ENCODE data around the gene TOM1L2. TPM values are rescaled to one million over a fixed set of nuclear protein-coding genes. Genes with fewer than 3 reads are reported as not detected.
"Not testable (repeated sequence)": the region's sequence is repeated elsewhere in the genome, so short reads cannot be mapped to it uniquely, and the experiment has no call there.

The TOM1L2 gene
- total and polyA plus RNA-seq, 12 donors: 29.6 to 437 (median 67.7) TPM

DNA sequence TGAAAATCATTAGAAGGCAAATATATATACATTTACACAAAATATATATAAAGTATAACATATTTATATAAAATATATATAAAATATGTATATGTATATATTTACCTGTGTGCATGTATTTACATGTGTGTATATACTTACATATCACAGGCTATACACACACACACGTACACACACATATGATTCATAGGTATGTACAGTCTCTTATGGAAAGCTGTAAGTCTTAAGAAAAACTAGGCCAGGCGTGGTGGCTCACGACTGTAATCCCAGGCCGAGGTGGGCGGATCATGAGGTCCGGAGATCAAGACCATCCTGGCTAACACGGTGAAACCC is 14.7 kb downstream of the TOM1L2 start:
- Histone ChIP-seq H3K4me1 (replicated peaks in 1 of 2) (peaks cover 38 to 51% of the 10 kb centered on the region in 2 donors), H3K36me3 (replicated peaks in 1 of 2) (no peaks in the 10 kb centered on the region), H3K9me3 (replicated peaks in 1 of 3) (no peaks in the 10 kb centered on the region), H3K27ac (peak overlapping the region in 4 of 5 donors; percentile 5 to 75 (median 23)), H3K4me3 (no peak overlapping the region), H3K27me3 (no peaks in the 10 kb centered on the region)
- intact Hi-C loops (cut with DNase I): no loop called here
- no peak for DNase-seq
- TF ChIP-seq, protein P1, sequence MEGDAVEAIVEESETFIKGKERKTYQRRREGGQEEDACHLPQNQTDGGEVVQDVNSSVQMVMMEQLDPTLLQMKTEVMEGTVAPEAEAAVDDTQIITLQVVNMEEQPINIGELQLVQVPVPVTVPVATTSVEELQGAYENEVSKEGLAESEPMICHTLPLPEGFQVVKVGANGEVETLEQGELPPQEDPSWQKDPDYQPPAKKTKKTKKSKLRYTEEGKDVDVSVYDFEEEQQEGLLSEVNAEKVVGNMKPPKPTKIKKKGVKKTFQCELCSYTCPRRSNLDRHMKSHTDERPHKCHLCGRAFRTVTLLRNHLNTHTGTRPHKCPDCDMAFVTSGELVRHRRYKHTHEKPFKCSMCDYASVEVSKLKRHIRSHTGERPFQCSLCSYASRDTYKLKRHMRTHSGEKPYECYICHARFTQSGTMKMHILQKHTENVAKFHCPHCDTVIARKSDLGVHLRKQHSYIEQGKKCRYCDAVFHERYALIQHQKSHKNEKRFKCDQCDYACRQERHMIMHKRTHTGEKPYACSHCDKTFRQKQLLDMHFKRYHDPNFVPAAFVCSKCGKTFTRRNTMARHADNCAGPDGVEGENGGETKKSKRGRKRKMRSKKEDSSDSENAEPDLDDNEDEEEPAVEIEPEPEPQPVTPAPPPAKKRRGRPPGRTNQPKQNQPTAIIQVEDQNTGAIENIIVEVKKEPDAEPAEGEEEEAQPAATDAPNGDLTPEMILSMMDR (IDR thresholded peaks at IDR 0.05): no peak
- no peak for TF ChIP-seq POLR2A (IDR thresholded peaks at IDR 0.05)
- WGBS, 4 donors: 87 to 98% (median 91%) methylated on average over 7 of the region's 7 CpGs

DNA sequence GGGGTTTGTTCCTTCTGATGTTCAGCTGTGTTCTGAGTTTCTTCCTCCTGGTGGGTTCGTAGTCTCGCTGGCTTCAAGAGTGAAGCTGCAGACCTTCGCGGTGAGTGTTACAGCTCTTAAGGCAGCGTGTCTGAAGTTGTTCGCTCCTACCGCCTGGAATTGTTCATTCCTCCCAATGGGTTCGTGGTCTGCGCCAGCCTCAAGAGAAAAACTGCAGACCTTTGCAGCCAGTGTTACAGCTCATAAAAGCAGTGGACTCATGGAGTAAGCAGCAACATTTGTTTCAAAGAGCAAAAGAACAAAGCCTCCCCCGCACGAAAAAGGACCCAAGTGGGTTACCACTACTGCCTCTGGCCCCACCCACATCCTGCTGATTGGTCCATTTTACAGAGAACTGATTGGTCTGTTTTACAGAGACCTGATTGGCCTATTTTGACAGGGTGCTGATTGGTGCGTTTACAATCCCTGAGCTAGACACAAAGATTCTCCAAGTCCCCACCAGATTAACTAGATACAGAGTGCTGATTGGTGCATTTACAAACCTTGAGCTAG is 16.3 kb downstream of the TOM1L2 start:
- intact Hi-C loops (cut with DNase I): not testable (repeated sequence)

DNA sequence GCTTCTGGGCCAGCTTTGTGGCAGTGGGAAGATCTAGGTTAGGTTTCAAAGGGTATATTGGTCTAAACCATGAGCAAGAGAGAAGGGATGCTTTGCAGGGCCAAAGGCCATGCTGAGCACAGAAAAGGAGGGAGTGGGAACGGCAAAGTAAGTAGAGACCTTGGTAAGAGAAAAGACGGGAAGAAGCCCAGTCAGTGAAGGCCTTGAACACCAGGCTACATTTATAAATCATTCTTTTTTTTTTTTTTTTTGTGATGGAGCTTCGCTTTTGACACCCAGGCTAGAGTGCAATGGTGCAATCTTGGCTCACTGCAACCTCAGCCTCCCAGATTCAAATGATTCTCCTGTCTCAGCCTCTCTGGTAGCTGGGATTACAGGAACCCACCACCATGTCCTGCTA is 18.1 kb downstream of the TOM1L2 start:
- peaks cover 20 to 40% of the 10 kb centered on the region in 2 donors for H3K4me1 ChIP-seq (replicated peaks in 1 of 2)
- WGBS, 4 donors: 45 to 70% (median 65%) methylated on average over 3 of the region's 3 CpGs
- intact Hi-C loops (cut with DNase I): no loop called here

More for the DNA sequence above, 16.3 kb downstream of the TOM1L2 start:
- 94 to 97% (median 97%) methylated on average over 9 to 12 of the region's 12 CpGs for WGBS, 4 donors
- not testable (repeated sequence) for H3K36me3 ChIP-seq (replicated peaks in 1 of 2); DNase-seq; H3K4me3 ChIP-seq; H3K9me3 ChIP-seq (replicated peaks in 1 of 3); H3K27me3 ChIP-seq; H3K27ac ChIP-seq
- peaks cover 36 to 49% of the 10 kb centered on the region in 2 donors for H3K4me1 ChIP-seq (replicated peaks in 1 of 2)

DNA sequence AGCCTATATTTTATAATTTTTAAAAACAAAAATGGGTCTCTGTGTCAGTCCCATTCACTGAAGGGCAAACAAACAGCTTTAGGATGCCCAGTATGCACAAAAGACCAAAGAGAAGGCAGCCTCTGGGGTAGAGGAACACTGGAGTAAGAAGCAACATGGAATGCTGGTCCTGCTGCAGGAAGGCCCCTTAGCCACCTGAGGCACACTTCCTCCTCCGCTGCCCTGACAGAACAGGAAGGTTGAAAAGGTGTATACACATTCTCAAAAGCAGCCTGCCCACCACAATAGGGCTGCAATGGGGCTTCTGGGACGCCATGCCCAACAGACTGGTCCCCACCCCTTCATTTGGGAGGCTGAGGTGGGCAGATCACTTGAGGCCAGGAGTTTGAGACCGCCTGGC is 19.5 kb downstream of the TOM1L2 start:
- Histone ChIP-seq H3K27me3 (no peaks in the 10 kb centered on the region), H3K4me3 (no peak overlapping the region), H3K36me3 (replicated peaks in 1 of 2) (no peaks in the 10 kb centered on the region), H3K9me3 (replicated peaks in 1 of 3) (no peaks in the 10 kb centered on the region), H3K4me1 (replicated peaks in 1 of 2) (peaks cover 6 to 26% of the 10 kb centered on the region in 2 donors), H3K27ac (no peak overlapping the region)
- 93 to 97% (median 96%) methylated on average over 2 to 3 of the region's 3 CpGs for WGBS, 4 donors
- intact Hi-C loops (cut with DNase I): no loop called here
- no peak for TF ChIP-seq POLR2A (IDR thresholded peaks at IDR 0.05)
- TF ChIP-seq, protein P1 (IDR thresholded peaks at IDR 0.05): no peak
- DNase-seq: no peak

More for the DNA sequence above, 18.1 kb downstream of the TOM1L2 start:
- peak overlapping the region in 2 of 5 donors; percentile 30 to 38 for H3K27ac ChIP-seq
- TF ChIP-seq POLR2A (IDR thresholded peaks at IDR 0.05): no peak
- TF ChIP-seq, protein P1 (IDR thresholded peaks at IDR 0.05): no peak
- peak in 2 of 7 donors; percentile 33 to 56 for DNase-seq
- H3K27me3 ChIP-seq: no peaks in the 10 kb centered on the region
- H3K9me3 ChIP-seq (replicated peaks in 1 of 3): no peaks in the 10 kb centered on the region
- no peak overlapping the region for H3K4me3 ChIP-seq
- H3K36me3 ChIP-seq (replicated peaks in 1 of 2): no peaks in the 10 kb centered on the region

DNA sequence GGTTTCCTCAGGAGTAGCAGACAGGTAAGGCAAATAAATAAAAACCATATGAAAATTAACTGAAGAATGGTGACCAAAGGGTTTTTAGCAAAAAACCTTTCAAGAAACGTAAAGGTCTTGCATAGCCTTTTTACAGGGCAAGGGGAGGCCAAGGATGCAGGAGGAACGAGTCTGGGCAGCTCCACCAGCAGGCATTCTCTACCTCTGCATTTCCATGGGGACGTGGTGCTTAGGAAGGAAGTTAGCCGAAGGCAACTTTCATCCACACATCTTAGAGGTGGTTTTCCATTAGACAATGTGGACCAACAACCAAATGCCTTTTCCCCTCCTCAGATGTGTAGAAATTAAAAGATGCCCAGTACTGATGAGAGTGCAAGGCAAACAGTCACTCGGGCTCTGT is 20.7 kb downstream of the TOM1L2 start:
- TF ChIP-seq POLR2A (IDR thresholded peaks at IDR 0.05): no peak
- TF ChIP-seq, protein P1 (IDR thresholded peaks at IDR 0.05): no peak
- intact Hi-C loops (cut with DNase I): no loop called here
- no peaks in the 10 kb centered on the region for H3K9me3 ChIP-seq (replicated peaks in 1 of 3)
- WGBS, 4 donors: 79 to 90% (median 86%) methylated on average over 5 of the region's 5 CpGs
- no peak overlapping the region for H3K27ac ChIP-seq
- DNase-seq: no peak
- H3K4me3 ChIP-seq: no peak overlapping the region
- H3K27me3 ChIP-seq: no peaks in the 10 kb centered on the region
- no peaks in the 10 kb centered on the region for H3K36me3 ChIP-seq (replicated peaks in 1 of 2)
- peaks cover 0 to 20% of the 10 kb centered on the region in 2 donors for H3K4me1 ChIP-seq (replicated peaks in 1 of 2)

Measured in adrenal gland (tissue), 12 donors.